Measurements from ENCODE around the gene LPXN.

Gene LPXN

DNA sequence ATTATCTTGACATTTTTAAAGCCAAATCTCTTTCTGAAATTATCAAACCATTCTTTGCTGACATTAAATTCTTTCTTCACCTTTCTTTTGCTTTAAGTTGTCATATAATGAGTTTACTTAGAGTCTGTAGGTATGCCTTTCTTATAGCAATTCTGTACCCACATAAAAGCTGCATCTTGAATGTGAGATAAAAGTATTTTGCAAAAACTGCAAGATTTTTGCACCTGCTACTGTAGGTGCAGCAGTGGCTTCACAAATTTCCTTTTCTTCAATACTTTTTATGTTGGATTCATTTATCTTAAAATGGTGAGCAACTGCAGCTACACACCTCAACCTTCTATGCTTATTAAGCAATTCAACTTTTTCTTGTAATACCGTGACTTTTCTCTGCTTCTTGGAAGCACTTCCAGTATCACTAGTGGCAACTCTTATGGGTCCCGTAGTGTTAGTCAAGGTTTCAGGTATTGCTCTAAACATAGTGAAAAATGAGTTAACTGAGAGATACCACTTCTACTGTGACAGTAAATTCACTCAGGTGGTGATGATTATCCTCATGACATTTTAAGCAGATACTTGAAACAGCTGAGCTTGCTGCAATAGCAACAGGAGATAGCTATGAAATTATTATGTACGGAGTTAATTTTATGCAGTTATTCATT lies 22.0 kb upstream of the LPXN start:
- DNase-seq, result no peak
- Histone ChIP-seq H4K20me1 (ENCODE audit: insufficient read depth, low read length) (peaks cover 12% of the 10 kb centered on the region; the same call in 1 of the 2 replicates), H3K4me3 (ENCODE audit: low read length) (no peak overlapping the region), H3K4me2 (ENCODE audit: low read depth, low read length) (no peak overlapping the region), H3K9me2 (replicated peaks; ENCODE audit: insufficient read depth, low read length) (no peaks in the 10 kb centered on the region), H2AFZ (ENCODE audit: low read length) (no peak overlapping the region), H3K36me3 (replicated peaks; ENCODE audit: insufficient read depth, low read length) (no peaks in the 10 kb centered on the region; the same call in 1 of the 2 replicates), H3K9ac (ENCODE audit: low read length) (no peak overlapping the region), H3K4me1 (ENCODE audit: low read length) (peaks cover 2% of the 10 kb centered on the region; the same call in 1 of the 2 replicates), H3F3A (ENCODE audit: insufficient read depth, low read length) (peaks cover 2% of the 10 kb centered on the region; the same call in 1 of the 2 replicates), H3K27me3 (replicated peaks; ENCODE audit: insufficient read depth, low read length) (no peaks in the 10 kb centered on the region), H3K79me2 (ENCODE audit: low read length) (peaks cover 100% of the 10 kb centered on the region), H3K27ac (ENCODE audit: low read length) (no peak overlapping the region), H3K9me3 (replicated peaks; ENCODE audit: insufficient read depth, low read length) (no peaks in the 10 kb centered on the region)
- TF ChIP-seq EZH2phosphoT487 (IDR thresholded peaks at IDR 0.05; ENCODE audit: low read length) (no peak), EZH2 (optimal IDR thresholded peaks at IDR 0.05; ENCODE audit: low read depth, low read length) (no peak)
- TF ChIP-seq, protein P1, sequence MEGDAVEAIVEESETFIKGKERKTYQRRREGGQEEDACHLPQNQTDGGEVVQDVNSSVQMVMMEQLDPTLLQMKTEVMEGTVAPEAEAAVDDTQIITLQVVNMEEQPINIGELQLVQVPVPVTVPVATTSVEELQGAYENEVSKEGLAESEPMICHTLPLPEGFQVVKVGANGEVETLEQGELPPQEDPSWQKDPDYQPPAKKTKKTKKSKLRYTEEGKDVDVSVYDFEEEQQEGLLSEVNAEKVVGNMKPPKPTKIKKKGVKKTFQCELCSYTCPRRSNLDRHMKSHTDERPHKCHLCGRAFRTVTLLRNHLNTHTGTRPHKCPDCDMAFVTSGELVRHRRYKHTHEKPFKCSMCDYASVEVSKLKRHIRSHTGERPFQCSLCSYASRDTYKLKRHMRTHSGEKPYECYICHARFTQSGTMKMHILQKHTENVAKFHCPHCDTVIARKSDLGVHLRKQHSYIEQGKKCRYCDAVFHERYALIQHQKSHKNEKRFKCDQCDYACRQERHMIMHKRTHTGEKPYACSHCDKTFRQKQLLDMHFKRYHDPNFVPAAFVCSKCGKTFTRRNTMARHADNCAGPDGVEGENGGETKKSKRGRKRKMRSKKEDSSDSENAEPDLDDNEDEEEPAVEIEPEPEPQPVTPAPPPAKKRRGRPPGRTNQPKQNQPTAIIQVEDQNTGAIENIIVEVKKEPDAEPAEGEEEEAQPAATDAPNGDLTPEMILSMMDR (IDR thresholded peaks at IDR 0.05; ENCODE audit: low read length), result no peak

DNA sequence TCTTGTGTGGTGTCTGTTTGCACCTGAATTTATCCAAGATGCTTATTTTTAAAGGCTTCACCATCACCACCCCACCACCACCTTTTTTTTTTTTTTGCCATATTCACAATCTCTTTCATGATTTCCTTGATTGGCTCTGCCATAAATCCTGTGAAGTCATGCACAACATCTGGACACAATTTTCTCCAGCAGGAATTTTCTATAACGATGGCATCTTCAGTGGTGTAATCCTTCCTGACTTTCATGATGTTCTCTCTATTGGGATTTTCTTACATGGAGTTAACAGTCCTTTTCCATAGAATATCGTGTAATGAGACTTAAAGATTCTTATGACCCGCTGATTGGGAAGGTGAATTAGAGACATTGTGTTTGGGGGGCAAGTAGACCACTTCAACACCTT lies 21.0 kb upstream of the LPXN start:
- Histone ChIP-seq H3K4me1 (ENCODE audit: low read length) (peaks cover 8% of the 10 kb centered on the region), H3K9me2 (replicated peaks; ENCODE audit: insufficient read depth, low read length) (no peaks in the 10 kb centered on the region), H3K9me3 (replicated peaks; ENCODE audit: insufficient read depth, low read length) (no peaks in the 10 kb centered on the region), H2AFZ (ENCODE audit: low read length) (no peak overlapping the region), H4K20me1 (ENCODE audit: insufficient read depth, low read length) (peaks cover 17% of the 10 kb centered on the region), H3K9ac (ENCODE audit: low read length) (no peak overlapping the region), H3F3A (ENCODE audit: insufficient read depth, low read length) (peaks cover 5% of the 10 kb centered on the region; the same call in 1 of the 2 replicates), H3K79me2 (ENCODE audit: low read length) (peaks cover 100% of the 10 kb centered on the region), H3K4me3 (ENCODE audit: low read length) (no peak overlapping the region), H3K4me2 (ENCODE audit: low read depth, low read length) (no peak overlapping the region), H3K27ac (ENCODE audit: low read length) (no peak overlapping the region), H3K36me3 (replicated peaks; ENCODE audit: insufficient read depth, low read length) (no peaks in the 10 kb centered on the region; the same call in 1 of the 2 replicates), H3K27me3 (replicated peaks; ENCODE audit: insufficient read depth, low read length) (no peaks in the 10 kb centered on the region)
- no peak for TF ChIP-seq EZH2phosphoT487 (IDR thresholded peaks at IDR 0.05; ENCODE audit: low read length)
- TF ChIP-seq EZH2 (optimal IDR thresholded peaks at IDR 0.05; ENCODE audit: low read depth, low read length), result no peak
- TF ChIP-seq, protein P1 (IDR thresholded peaks at IDR 0.05; ENCODE audit: low read length), result no peak
- DNase-seq, result no peak

- Histone ChIP-seq H3K9me3 (replicated peaks; ENCODE audit: insufficient read depth, low read length) (no peaks in the 10 kb centered on the region), H3K79me2 (ENCODE audit: low read length) (peaks cover 100% of the 10 kb centered on the region), H3K27me3 (replicated peaks; ENCODE audit: insufficient read depth, low read length) (no peaks in the 10 kb centered on the region), H3K4me3 (ENCODE audit: low read length) (no peak overlapping the region), H3K4me1 (ENCODE audit: low read length) (peaks cover 13% of the 10 kb centered on the region), H3K4me2 (ENCODE audit: low read depth, low read length) (no peak overlapping the region), H2AFZ (ENCODE audit: low read length) (no peak overlapping the region), H3K9ac (ENCODE audit: low read length) (no peak overlapping the region), H3F3A (ENCODE audit: insufficient read depth, low read length) (peaks cover 5% of the 10 kb centered on the region; the same call in 1 of the 2 replicates), H3K9me2 (replicated peaks; ENCODE audit: insufficient read depth, low read length) (no peaks in the 10 kb centered on the region), H4K20me1 (ENCODE audit: insufficient read depth, low read length) (peaks cover 6% of the 10 kb centered on the region), H3K36me3 (replicated peaks; ENCODE audit: insufficient read depth, low read length) (no peaks in the 10 kb centered on the region; the same call in 1 of the 2 replicates), H3K27ac (ENCODE audit: low read length) (no peak overlapping the region)
- no peak for DNase-seq
- TF ChIP-seq, protein P1 (IDR thresholded peaks at IDR 0.05; ENCODE audit: low read length), result no peak
- TF ChIP-seq EZH2phosphoT487 (IDR thresholded peaks at IDR 0.05; ENCODE audit: low read length) (no peak), EZH2 (optimal IDR thresholded peaks at IDR 0.05; ENCODE audit: low read depth, low read length) (no peak)
These were observed 19.2 kb upstream of the LPXN start for GRCh38 chr11:58594826-58595225.

Data from MM.1S (cell line).